Mesothelial cell of epicardium (in vitro differentiated cells): ENCODE measurements around the gene PGM2. TPM values are rescaled to one million over a fixed set of nuclear protein-coding genes. Genes with fewer than 3 reads are reported as not detected.

Source experiments
- DNase-seq, 2 experiments: peaks; one replicate each; pipeline ENCODE4 v3.0.0; 2021; ENCODE audit warnings: low spot score in 2 of 2; ENCODE audit not compliant: unreplicated experiment in 2 of 2
- H3K27ac Mint-ChIP-seq: 2 replicates; pipeline ENCODE4 v1.8.0; 2021; ENCODE audit warnings: mixed read lengths
- H3K27me3 Mint-ChIP-seq: 2 replicates; pipeline ENCODE4 v1.8.0; 2021; ENCODE audit warnings: low read depth, mixed read lengths
- H3K36me3 Mint-ChIP-seq: 2 replicates; pipeline ENCODE4 v1.8.0; 2021; ENCODE audit warnings: mixed read lengths
- H3K4me1 Mint-ChIP-seq: 2 replicates; pipeline ENCODE4 v1.8.0; 2021; ENCODE audit warnings: mixed read lengths
- H3K4me3 Mint-ChIP-seq: 2 replicates; pipeline ENCODE4 v1.8.0; 2021; ENCODE audit warnings: mild to moderate bottlenecking, moderate library complexity, mixed read lengths
- H3K9me3 Mint-ChIP-seq: 2 replicates; pipeline ENCODE4 v1.8.0; 2021; ENCODE audit warnings: mixed read lengths
- CTCF ChIP-seq: fragments of 200-600 bp; sonication (generic); IDR thresholded peaks from one replicate; pipeline ENCODE4 v1.5.0; 2021; ENCODE audit warnings: antibody characterized with exemption; ENCODE audit not compliant: unreplicated experiment
- total RNA-seq: library from RNA; stranded (reverse); gene quantifications from 3 replicates; pipeline ENCODE4 v1.2.1, GENCODE V29; 2021

The PGM2 gene
- total RNA-seq, 1 donor from 2014 or later, result 16.8 TPM

- Mint-ChIP-seq H3K36me3 (peaks cover 33% of the 10 kb centered on the region), H3K4me3 (no peak overlapping the region), H3K27me3 (no peaks in the 10 kb centered on the region), H3K4me1 (peaks cover 19% of the 10 kb centered on the region), H3K27ac (no peak overlapping the region), H3K9me3 (no peaks in the 10 kb centered on the region)
- no peak for TF ChIP-seq CTCF
- no peak for DNase-seq
These were observed 4.2 kb downstream of the PGM2 start for GRCh38 chr4:37830640-37831039.

GRCh38 chr4:37835031-37835430 is 8.5 kb downstream of the PGM2 start:
- no peaks in the 10 kb centered on the region for H3K27me3 Mint-ChIP-seq
- no peak for DNase-seq
- H3K4me3 Mint-ChIP-seq, result no peak overlapping the region
- H3K9me3 Mint-ChIP-seq, result no peaks in the 10 kb centered on the region
- H3K27ac Mint-ChIP-seq, result no peak overlapping the region
- no peak for TF ChIP-seq CTCF
- H3K4me1 Mint-ChIP-seq, result peaks cover 1% of the 10 kb centered on the region
- peaks cover 51% of the 10 kb centered on the region for H3K36me3 Mint-ChIP-seq

GRCh38 chr4:37835806-37836205 is 9.3 kb downstream of the PGM2 start:
- Mint-ChIP-seq H3K36me3 (peaks cover 48% of the 10 kb centered on the region), H3K27me3 (no peaks in the 10 kb centered on the region), H3K27ac (no peak overlapping the region), H3K9me3 (no peaks in the 10 kb centered on the region), H3K4me3 (no peak overlapping the region), H3K4me1 (peaks cover 1% of the 10 kb centered on the region)
- DNase-seq, result no peak
- TF ChIP-seq CTCF, result no peak

- Mint-ChIP-seq H3K36me3 (peaks cover 48% of the 10 kb centered on the region), H3K4me3 (no peak overlapping the region), H3K27me3 (no peaks in the 10 kb centered on the region), H3K27ac (no peak overlapping the region), H3K9me3 (no peaks in the 10 kb centered on the region), H3K4me1 (peaks cover 1% of the 10 kb centered on the region)
- DNase-seq, result no peak
- TF ChIP-seq CTCF, result no peak
These were observed 9.8 kb downstream of the PGM2 start for GRCh38 chr4:37836274-37836673.

GRCh38 chr4:37836838-37837440 is 10.5 kb downstream of the PGM2 start:
- Mint-ChIP-seq H3K9me3 (no peaks in the 10 kb centered on the region), H3K4me1 (peaks cover 1% of the 10 kb centered on the region), H3K27ac (no peak overlapping the region), H3K27me3 (no peaks in the 10 kb centered on the region), H3K4me3 (no peak overlapping the region), H3K36me3 (peaks cover 48% of the 10 kb centered on the region)
- TF ChIP-seq CTCF, result no peak
- no peak for DNase-seq

- Mint-ChIP-seq H3K4me1 (peaks cover 1% of the 10 kb centered on the region), H3K4me3 (no peak overlapping the region), H3K36me3 (peaks cover 46% of the 10 kb centered on the region), H3K27me3 (no peaks in the 10 kb centered on the region), H3K27ac (no peak overlapping the region), H3K9me3 (no peaks in the 10 kb centered on the region)
- TF ChIP-seq CTCF, result no peak
- DNase-seq, result no peak
These were observed 11.0 kb downstream of the PGM2 start for GRCh38 chr4:37837446-37837845.
